Heart left ventricle (tissue), 13 donors: ENCODE results near the gene GOLGA2.

Experiments used
- CTCF ChIP-seq, 12 donors: fragments of 200-600 bp; sonication (generic) in 4 of 12; IDR thresholded peaks; one replicate each; pipeline versions ENCODE4 v1.5.0 to v1.8.0; 2018 to 2022; ENCODE audit warnings: antibody characterized with exemption in 12 of 12, mild to moderate bottlenecking in 5 of 12
- POLR2A ChIP-seq, 2 donors: fragments of 450-650 bp; IDR thresholded peaks; one replicate each; pipeline ENCODE4 v1.6.1; 2017; ENCODE audit warnings: antibody characterized with exemption in 2 of 2, mild to moderate bottlenecking in 2 of 2, moderate library complexity in 2 of 2
- donor health status: ischemic (EF 13 %, LVEDD 7.1; RV severe dilation, severe dysfunction).
- donor health status: DM: no; HTN: yes; CAD: no.
- donor health status: DM: no; HTN: no; CAD: no.
- donor health status: ischemic (EF 25% LVEDD 6.9; RV normal size, moderate dysfunction).
- donor health status: ischemic (EF 25% LVEDD 5.7; RV mildly dilated, moderate dysfunction).
- donor health status: ischemic (EF 35%, LVEDD 5.7; RV mildly dilated, moderate dysfunction).
- donor health status: nonischemic (EF 11% LVEDD 7.7; RV severe dilation, severe dysfunction).
- donor health status: DM: yes; HTN: yes; CAD: no.
- donor health status: PGD.
- donor health status: ischemic (EF 29% LVEDD 5.4; RV normal size, mild dysfunction).
- donor health status: nonischemic (EF 23%, LVEDD 6.1; RV moderate dilation, normal function).

GRCh38 chr9:128323212-128323730, 47.5 kb upstream of the GOLGA2 start:
- no peak for TF ChIP-seq POLR2A (IDR thresholded peaks at IDR 0.05)
- no peak for TF ChIP-seq CTCF (IDR thresholded peaks at IDR 0.05)
